Measurements from ENCODE around the gene HSPA13.
"Not testable (repeated sequence)": the region's sequence is repeated elsewhere in the genome, so short reads cannot be mapped to it uniquely, and the experiment has no call there.

The HSPA13 gene

DNA sequence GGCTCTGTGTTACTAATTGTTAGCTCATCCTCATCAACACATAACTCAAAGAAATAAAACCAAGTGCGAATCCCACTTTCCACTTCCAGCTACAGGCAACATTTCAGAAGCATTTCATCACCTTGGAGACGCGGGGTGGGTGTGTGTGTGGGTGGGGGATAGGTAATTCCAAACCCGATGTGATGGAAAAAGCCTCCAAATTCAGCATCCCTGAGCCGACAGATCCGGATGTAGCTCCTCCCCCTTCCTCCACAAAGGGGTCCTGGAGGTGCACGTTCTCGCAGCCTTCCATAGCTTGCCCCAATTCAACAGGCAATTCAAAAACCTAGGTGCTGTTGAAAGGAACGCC is 486 bp downstream of the HSPA13 start:
- Histone ChIP-seq H3K4me3 (ENCODE audit: low read depth in 1 of 2, low read length in 2 of 2) (peak overlapping the region; percentile 91 to 98), H3K36me3 (ENCODE audit: control insufficient read depth in 1 of 2, insufficient read depth in 2 of 2, low read length in 2 of 2) (peaks cover 4 to 5% of the 10 kb centered on the region in 2 donors), H3K27ac (ENCODE audit: low read depth, low read length) (no peak overlapping the region), H3K27me3 (ENCODE audit: control insufficient read depth in 1 of 2, insufficient read depth in 2 of 2, low read length in 2 of 2) (no peaks in the 10 kb centered on the region), H3K9ac (ENCODE audit: low read depth in 1 of 2, low read length in 2 of 2) (peak overlapping the region; percentile 87 to 94), H3K9me3 (ENCODE audit: control insufficient read depth in 1 of 2, low read length in 2 of 2) (no peaks in the 10 kb centered on the region), H3K4me1 (ENCODE audit: control insufficient read depth in 1 of 2, insufficient read depth in 2 of 2, low read length in 2 of 2) (peaks cover 21 to 22% of the 10 kb centered on the region in 2 donors)

DNA sequence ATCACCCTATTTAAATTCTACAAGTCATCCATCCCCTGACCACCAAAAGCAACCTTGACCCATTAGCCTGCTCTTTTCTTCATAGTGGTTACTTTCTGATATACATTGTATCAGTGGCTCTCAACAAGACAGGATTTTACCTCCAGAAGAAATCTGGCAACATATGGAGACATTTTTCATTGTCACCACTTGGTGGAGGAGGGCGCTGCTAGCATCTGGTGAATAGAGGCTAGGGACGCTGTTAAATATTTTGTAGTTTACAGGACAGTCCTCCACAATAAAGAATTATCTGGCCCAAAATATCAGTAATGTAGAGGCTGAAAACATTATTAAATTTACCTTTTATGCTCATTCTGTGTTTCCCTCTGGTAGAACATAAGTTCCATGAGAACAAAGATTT is 6.1 kb downstream of the HSPA13 start:
- H3K9me3 ChIP-seq (ENCODE audit: control insufficient read depth in 1 of 2, low read length in 2 of 2): no peaks in the 10 kb centered on the region
- no peak overlapping the region for H3K4me3 ChIP-seq (ENCODE audit: low read depth in 1 of 2, low read length in 2 of 2)
- no peak overlapping the region for H3K27ac ChIP-seq (ENCODE audit: low read depth, low read length)
- no peaks in the 10 kb centered on the region for H3K27me3 ChIP-seq (ENCODE audit: control insufficient read depth in 1 of 2, insufficient read depth in 2 of 2, low read length in 2 of 2)
- no peak overlapping the region for H3K9ac ChIP-seq (ENCODE audit: low read depth in 1 of 2, low read length in 2 of 2)
- H3K4me1 ChIP-seq (ENCODE audit: control insufficient read depth in 1 of 2, insufficient read depth in 2 of 2, low read length in 2 of 2): peaks cover 10 to 11% of the 10 kb centered on the region in 2 donors
- peaks cover 21 to 44% of the 10 kb centered on the region in 2 donors for H3K36me3 ChIP-seq (ENCODE audit: control insufficient read depth in 1 of 2, insufficient read depth in 2 of 2, low read length in 2 of 2)

DNA sequence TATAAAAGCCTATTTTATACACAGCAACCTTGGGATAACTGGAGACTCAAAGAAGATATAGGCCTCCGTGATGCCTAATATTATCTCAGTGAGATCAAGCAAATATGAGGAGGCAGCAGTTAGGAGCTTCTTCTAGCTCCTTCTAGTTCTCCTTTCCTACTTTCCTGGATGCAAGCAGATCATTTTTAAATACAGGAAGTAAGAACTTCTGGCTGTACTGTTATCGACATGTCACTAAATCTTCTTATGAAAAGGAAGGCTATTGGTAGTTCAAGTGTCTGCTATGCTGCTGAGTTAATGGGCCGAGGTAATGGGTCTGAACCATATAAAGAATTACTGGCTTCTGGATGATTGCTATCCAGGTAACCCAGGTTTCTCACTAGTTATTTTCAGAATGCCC is 15.9 kb downstream of the HSPA13 start:
- H3K36me3 ChIP-seq (ENCODE audit: control insufficient read depth in 1 of 2, insufficient read depth in 2 of 2, low read length in 2 of 2): no peaks in the 10 kb centered on the region
- no peak overlapping the region for H3K4me3 ChIP-seq (ENCODE audit: low read depth in 1 of 2, low read length in 2 of 2)
- H3K9ac ChIP-seq (ENCODE audit: low read depth in 1 of 2, low read length in 2 of 2): no peak overlapping the region
- H3K27me3 ChIP-seq (ENCODE audit: control insufficient read depth in 1 of 2, insufficient read depth in 2 of 2, low read length in 2 of 2): no peaks in the 10 kb centered on the region
- no peak overlapping the region for H3K27ac ChIP-seq (ENCODE audit: low read depth, low read length)
- H3K4me1 ChIP-seq (ENCODE audit: control insufficient read depth in 1 of 2, insufficient read depth in 2 of 2, low read length in 2 of 2): no peaks in the 10 kb centered on the region
- H3K9me3 ChIP-seq (ENCODE audit: control insufficient read depth in 1 of 2, low read length in 2 of 2): no peaks in the 10 kb centered on the region

DNA sequence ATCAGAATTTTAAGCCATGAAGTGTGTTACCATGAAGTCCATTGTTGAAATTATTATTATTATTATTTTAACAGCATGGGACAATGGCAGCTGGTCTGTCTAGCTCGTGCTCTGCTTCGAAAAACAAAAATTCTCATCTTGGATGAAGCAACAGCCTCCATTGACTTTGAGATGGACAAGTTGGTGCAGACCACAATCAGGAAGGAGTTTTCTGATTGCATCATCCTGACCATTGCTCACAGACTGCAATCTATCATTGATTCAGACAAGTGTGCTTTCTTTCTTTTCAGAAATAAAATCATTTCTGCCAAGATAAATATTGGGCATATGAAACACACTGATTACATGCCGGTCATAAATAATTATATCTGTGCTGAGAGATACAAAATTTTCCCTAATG is 21.0 kb downstream of the HSPA13 start:
- no peak overlapping the region for H3K4me3 ChIP-seq (ENCODE audit: low read depth in 1 of 2, low read length in 2 of 2)

DNA sequence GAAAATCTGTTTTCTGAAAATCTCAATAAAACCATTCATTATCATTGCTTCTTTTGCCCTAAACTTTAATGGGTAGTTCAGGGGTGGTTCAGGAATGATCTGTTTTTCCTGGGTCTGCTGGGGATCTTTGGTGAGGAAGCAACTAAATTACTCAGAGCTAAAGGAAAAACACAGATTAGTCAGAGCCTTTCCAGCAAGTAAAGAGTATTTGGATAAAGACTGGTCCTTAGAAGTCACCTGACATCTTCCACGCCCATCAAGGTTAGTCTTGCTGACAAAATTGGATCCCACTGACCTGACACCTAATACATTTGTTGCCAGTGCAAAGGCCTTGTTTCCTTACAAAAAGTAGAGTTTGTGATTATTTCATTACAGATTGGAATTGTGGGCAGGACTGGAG is 24.2 kb downstream of the HSPA13 start:
- no peaks in the 10 kb centered on the region for H3K27me3 ChIP-seq (ENCODE audit: control insufficient read depth in 1 of 2, insufficient read depth in 2 of 2, low read length in 2 of 2)
- no peaks in the 10 kb centered on the region for H3K4me1 ChIP-seq (ENCODE audit: control insufficient read depth in 1 of 2, insufficient read depth in 2 of 2, low read length in 2 of 2)
- no peak overlapping the region for H3K4me3 ChIP-seq (ENCODE audit: low read depth in 1 of 2, low read length in 2 of 2)
- no peaks in the 10 kb centered on the region for H3K36me3 ChIP-seq (ENCODE audit: control insufficient read depth in 1 of 2, insufficient read depth in 2 of 2, low read length in 2 of 2)
- no peak overlapping the region for H3K9ac ChIP-seq (ENCODE audit: low read depth in 1 of 2, low read length in 2 of 2)
- H3K27ac ChIP-seq (ENCODE audit: low read depth, low read length): no peak overlapping the region
- no peaks in the 10 kb centered on the region for H3K9me3 ChIP-seq (ENCODE audit: control insufficient read depth in 1 of 2, low read length in 2 of 2)

More for the DNA sequence above, 21.0 kb downstream of the HSPA13 start:
- no peaks in the 10 kb centered on the region for H3K9me3 ChIP-seq (ENCODE audit: control insufficient read depth in 1 of 2, low read length in 2 of 2)
- no peaks in the 10 kb centered on the region for H3K27me3 ChIP-seq (ENCODE audit: control insufficient read depth in 1 of 2, insufficient read depth in 2 of 2, low read length in 2 of 2)
- no peak overlapping the region for H3K27ac ChIP-seq (ENCODE audit: low read depth, low read length)
- H3K4me1 ChIP-seq (ENCODE audit: control insufficient read depth in 1 of 2, insufficient read depth in 2 of 2, low read length in 2 of 2): no peaks in the 10 kb centered on the region
- H3K9ac ChIP-seq (ENCODE audit: low read depth in 1 of 2, low read length in 2 of 2): no peak overlapping the region
- H3K36me3 ChIP-seq (ENCODE audit: control insufficient read depth in 1 of 2, insufficient read depth in 2 of 2, low read length in 2 of 2): no peaks in the 10 kb centered on the region

DNA sequence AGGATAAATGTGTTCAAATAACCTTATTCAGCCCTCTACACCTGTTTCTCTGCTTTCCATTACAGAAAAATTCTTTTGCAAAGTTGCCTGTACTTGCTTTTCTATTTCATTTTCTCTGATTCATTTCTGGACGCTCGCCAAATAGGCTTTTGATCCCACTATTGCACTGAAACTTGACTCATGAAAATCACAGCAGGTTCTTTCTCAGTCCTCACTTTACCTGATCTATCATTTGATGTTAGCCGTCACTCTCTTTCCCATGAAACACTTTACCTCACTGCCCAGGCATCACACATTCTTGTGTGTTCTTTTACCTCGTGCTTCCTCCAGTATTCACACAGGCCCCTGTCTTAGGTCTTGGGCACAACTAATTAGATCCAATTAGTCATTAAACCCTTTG is 26.2 kb downstream of the HSPA13 start:
- Histone ChIP-seq H3K27me3 (ENCODE audit: control insufficient read depth in 1 of 2, insufficient read depth in 2 of 2, low read length in 2 of 2) (no peaks in the 10 kb centered on the region), H3K27ac (ENCODE audit: low read depth, low read length) (no peak overlapping the region), H3K9me3 (ENCODE audit: control insufficient read depth in 1 of 2, low read length in 2 of 2) (no peaks in the 10 kb centered on the region), H3K4me3 (ENCODE audit: low read depth in 1 of 2, low read length in 2 of 2) (no peak overlapping the region), H3K4me1 (ENCODE audit: control insufficient read depth in 1 of 2, insufficient read depth in 2 of 2, low read length in 2 of 2) (no peaks in the 10 kb centered on the region), H3K9ac (ENCODE audit: low read depth in 1 of 2, low read length in 2 of 2) (no peak overlapping the region), H3K36me3 (ENCODE audit: control insufficient read depth in 1 of 2, insufficient read depth in 2 of 2, low read length in 2 of 2) (no peaks in the 10 kb centered on the region)

DNA sequence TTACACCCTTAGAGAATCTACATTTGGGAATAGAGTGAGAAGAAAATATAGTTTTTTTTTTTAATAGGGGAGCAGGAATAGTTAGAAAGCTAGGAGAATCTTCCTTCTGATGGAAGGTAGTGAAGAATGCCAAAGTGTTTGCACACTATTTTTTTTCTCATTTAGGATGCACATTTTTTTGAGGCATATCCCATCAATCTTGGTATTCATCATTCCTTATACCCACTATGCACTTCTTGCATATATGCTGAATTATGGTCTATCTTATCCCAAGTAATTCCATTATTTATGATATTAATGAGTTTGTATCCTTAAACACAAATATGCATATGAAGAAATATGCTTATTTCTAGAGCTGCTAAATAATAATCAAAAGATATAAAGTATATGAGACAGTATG is 28.4 kb downstream of the HSPA13 start:
- H3K4me1 ChIP-seq (ENCODE audit: control insufficient read depth in 1 of 2, insufficient read depth in 2 of 2, low read length in 2 of 2): no peaks in the 10 kb centered on the region
- no peaks in the 10 kb centered on the region for H3K27me3 ChIP-seq (ENCODE audit: control insufficient read depth in 1 of 2, insufficient read depth in 2 of 2, low read length in 2 of 2)
- H3K36me3 ChIP-seq (ENCODE audit: control insufficient read depth in 1 of 2, insufficient read depth in 2 of 2, low read length in 2 of 2): no peaks in the 10 kb centered on the region
- H3K27ac ChIP-seq (ENCODE audit: low read depth, low read length): no peak overlapping the region
- H3K9me3 ChIP-seq (ENCODE audit: control insufficient read depth in 1 of 2, low read length in 2 of 2): no peaks in the 10 kb centered on the region
- no peak overlapping the region for H3K4me3 ChIP-seq (ENCODE audit: low read depth in 1 of 2, low read length in 2 of 2)
- no peak overlapping the region for H3K9ac ChIP-seq (ENCODE audit: low read depth in 1 of 2, low read length in 2 of 2)

DNA sequence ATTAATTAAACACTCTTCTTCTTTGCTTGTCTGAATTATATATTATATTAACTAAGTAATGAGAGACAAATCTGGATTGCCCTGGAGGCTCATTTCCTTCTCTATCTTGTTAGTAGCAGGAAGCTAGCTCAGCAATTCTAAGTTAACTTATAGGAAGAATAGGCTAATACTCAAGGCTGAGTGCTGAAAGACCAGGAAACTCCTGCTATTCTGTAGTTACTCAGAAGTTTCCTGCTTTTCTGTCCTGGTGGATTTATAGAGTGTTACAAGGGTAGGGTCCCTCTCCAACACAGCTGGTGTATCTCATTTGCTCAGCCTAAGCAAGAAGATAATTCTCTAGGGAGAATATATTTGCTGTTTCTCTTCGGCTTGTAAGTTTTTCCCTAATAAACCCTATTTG is 29.2 kb downstream of the HSPA13 start:
- no peak overlapping the region for H3K9ac ChIP-seq (ENCODE audit: low read depth in 1 of 2, low read length in 2 of 2)
- no peaks in the 10 kb centered on the region for H3K27me3 ChIP-seq (ENCODE audit: control insufficient read depth in 1 of 2, insufficient read depth in 2 of 2, low read length in 2 of 2)
- H3K9me3 ChIP-seq (ENCODE audit: control insufficient read depth in 1 of 2, low read length in 2 of 2): no peaks in the 10 kb centered on the region
- no peaks in the 10 kb centered on the region for H3K4me1 ChIP-seq (ENCODE audit: control insufficient read depth in 1 of 2, insufficient read depth in 2 of 2, low read length in 2 of 2)
- no peaks in the 10 kb centered on the region for H3K36me3 ChIP-seq (ENCODE audit: control insufficient read depth in 1 of 2, insufficient read depth in 2 of 2, low read length in 2 of 2)
- no peak overlapping the region for H3K27ac ChIP-seq (ENCODE audit: low read depth, low read length)
- H3K4me3 ChIP-seq (ENCODE audit: low read depth in 1 of 2, low read length in 2 of 2): no peak overlapping the region

DNA sequence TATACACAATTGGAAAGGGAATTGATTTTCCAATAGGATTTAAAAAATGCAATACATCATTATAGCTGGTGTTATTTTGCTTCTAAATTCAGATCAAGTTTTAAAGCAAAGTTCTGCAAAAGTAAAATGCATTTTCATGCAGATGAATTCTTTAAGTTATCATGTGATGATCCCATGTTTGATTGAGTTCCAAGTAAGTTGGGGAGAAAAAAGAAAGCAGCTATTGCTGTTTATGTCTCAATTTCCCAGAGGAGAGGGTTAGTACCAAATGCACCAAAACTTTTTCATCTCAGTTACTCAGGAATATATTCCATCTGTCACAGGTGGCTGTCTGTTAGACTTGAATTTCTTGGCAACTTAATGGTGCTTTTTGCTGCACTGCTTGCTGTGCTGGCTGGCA is 29.7 kb downstream of the HSPA13 start:
- no peaks in the 10 kb centered on the region for H3K9me3 ChIP-seq (ENCODE audit: control insufficient read depth in 1 of 2, low read length in 2 of 2)
- H3K4me1 ChIP-seq (ENCODE audit: control insufficient read depth in 1 of 2, insufficient read depth in 2 of 2, low read length in 2 of 2): no peaks in the 10 kb centered on the region
- H3K27me3 ChIP-seq (ENCODE audit: control insufficient read depth in 1 of 2, insufficient read depth in 2 of 2, low read length in 2 of 2): no peaks in the 10 kb centered on the region
- H3K36me3 ChIP-seq (ENCODE audit: control insufficient read depth in 1 of 2, insufficient read depth in 2 of 2, low read length in 2 of 2): no peaks in the 10 kb centered on the region
- H3K9ac ChIP-seq (ENCODE audit: low read depth in 1 of 2, low read length in 2 of 2): no peak overlapping the region
- H3K4me3 ChIP-seq (ENCODE audit: low read depth in 1 of 2, low read length in 2 of 2): no peak overlapping the region
- H3K27ac ChIP-seq (ENCODE audit: low read depth, low read length): no peak overlapping the region

DNA sequence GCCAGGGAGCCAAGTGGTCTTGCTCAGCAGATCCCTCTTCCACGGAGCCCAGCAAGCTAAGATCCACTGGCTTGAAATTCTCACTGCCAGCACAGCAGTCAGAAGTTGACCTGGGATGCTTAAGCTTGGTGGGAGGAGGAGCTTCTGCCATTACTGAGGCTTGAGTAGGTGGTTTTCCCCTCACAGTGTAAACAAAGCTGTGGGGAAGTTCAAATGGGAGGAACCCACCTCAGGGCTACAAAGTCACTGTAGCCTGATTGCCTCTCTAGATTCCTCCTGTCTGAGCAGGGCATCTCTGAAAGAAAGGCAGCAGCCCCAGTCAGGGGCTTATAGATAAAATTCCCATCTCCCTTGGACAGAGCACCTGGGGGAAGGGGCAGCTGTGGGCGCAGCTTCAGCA is 55.6 kb downstream of the HSPA13 start:
- not testable (repeated sequence) for H3K9me3 ChIP-seq (ENCODE audit: control insufficient read depth in 1 of 2, low read length in 2 of 2); H3K27ac ChIP-seq (ENCODE audit: low read depth, low read length); H3K4me3 ChIP-seq (ENCODE audit: low read depth in 1 of 2, low read length in 2 of 2); H3K4me1 ChIP-seq (ENCODE audit: control insufficient read depth in 1 of 2, insufficient read depth in 2 of 2, low read length in 2 of 2); H3K27me3 ChIP-seq (ENCODE audit: control insufficient read depth in 1 of 2, insufficient read depth in 2 of 2, low read length in 2 of 2); H3K36me3 ChIP-seq (ENCODE audit: control insufficient read depth in 1 of 2, insufficient read depth in 2 of 2, low read length in 2 of 2); H3K9ac ChIP-seq (ENCODE audit: low read depth in 1 of 2, low read length in 2 of 2)

DNA sequence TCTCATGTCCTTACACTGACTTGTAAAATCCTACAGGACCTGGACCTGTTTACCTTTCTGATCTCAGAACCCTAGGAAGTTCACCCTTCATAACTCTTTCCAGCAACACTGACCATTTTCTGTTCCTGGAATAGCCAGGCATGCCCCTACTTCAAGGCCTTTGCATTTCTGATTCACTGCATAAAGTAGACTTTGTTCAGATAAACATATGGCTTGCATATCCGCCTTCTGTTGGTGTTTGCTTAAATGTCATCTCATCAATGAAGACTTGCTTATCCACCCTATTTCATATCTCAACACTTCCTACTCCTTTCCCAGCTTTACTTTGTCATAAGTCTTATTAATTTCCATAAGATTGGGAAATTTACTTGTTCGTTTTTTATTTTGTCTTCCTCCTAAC is 57.4 kb downstream of the HSPA13 start:
- no peak overlapping the region for H3K27ac ChIP-seq (ENCODE audit: low read depth, low read length)
- no peaks in the 10 kb centered on the region for H3K27me3 ChIP-seq (ENCODE audit: control insufficient read depth in 1 of 2, insufficient read depth in 2 of 2, low read length in 2 of 2)
- H3K9me3 ChIP-seq (ENCODE audit: control insufficient read depth in 1 of 2, low read length in 2 of 2): no peaks in the 10 kb centered on the region
- no peaks in the 10 kb centered on the region for H3K36me3 ChIP-seq (ENCODE audit: control insufficient read depth in 1 of 2, insufficient read depth in 2 of 2, low read length in 2 of 2)
- no peak overlapping the region for H3K4me3 ChIP-seq (ENCODE audit: low read depth in 1 of 2, low read length in 2 of 2)
- no peak overlapping the region for H3K9ac ChIP-seq (ENCODE audit: low read depth in 1 of 2, low read length in 2 of 2)
- no peaks in the 10 kb centered on the region for H3K4me1 ChIP-seq (ENCODE audit: control insufficient read depth in 1 of 2, insufficient read depth in 2 of 2, low read length in 2 of 2)

Data from duodenal mucosa (tissue), 2 donors.